ENCODE data around the gene RNF34. TPM values are rescaled to one million over a fixed set of nuclear protein-coding genes. Genes with fewer than 3 reads are reported as not detected.
"Not testable (repeated sequence)": the region's sequence is repeated elsewhere in the genome, so short reads cannot be mapped to it uniquely, and the experiment has no call there.

Gene RNF34
- total RNA-seq, 4 donors from 2014 or later = 46.8 to 63.2 (median 49.8) TPM

DNA sequence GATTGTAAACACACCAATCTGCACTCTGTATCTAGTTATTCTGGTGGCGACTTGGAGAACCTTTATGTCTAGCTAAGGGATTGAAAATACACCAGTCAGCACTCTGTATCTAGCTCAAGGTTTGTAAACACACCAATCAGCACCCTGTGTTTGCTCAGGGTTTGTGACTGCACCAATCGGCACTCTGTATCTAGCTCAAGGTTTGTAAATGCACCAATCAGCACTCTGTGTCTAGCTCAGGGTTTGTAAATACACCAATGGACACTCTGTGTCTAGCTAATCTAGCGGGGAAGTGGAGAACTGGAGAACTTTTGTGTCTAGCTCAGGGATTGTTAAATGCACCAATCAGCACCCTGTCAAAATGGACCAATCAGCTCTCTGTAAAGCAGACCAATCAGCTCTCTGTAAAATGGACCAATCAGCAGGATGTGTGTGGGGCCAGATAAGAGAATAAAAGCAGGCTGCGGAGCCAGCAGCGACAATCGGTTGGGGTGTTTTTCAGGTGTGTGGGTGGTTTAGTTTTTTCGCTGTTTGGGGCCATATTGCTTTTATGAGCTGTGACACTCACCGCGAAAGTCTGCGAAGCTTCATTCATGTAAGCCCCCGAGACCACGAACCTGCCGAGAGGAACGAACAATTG is 24.9 kb upstream of the RNF34 start:
- H3K27me3 ChIP-seq; H3K4me1 ChIP-seq; in situ Hi-C loops (cut with MboI; ENCODE audit: low pct_ligation_motif_present in 1 of 4, low pct_unique_long_range_greater_than_20kb in 1 of 4, low sequenced_read_pairs in 3 of 4); DNase-seq; intact Hi-C loops (cut with DNase I; ENCODE audit: low total_unique reads); H3K27ac ChIP-seq; H3K4me3 ChIP-seq; H3K9me3 ChIP-seq; H3K36me3 ChIP-seq: not testable (repeated sequence)
- WGBS, 2 donors (ENCODE audit: low coverage in 1 of 2) = 83 to 90% methylated on average over 3 to 14 of the region's 14 CpGs

DNA sequence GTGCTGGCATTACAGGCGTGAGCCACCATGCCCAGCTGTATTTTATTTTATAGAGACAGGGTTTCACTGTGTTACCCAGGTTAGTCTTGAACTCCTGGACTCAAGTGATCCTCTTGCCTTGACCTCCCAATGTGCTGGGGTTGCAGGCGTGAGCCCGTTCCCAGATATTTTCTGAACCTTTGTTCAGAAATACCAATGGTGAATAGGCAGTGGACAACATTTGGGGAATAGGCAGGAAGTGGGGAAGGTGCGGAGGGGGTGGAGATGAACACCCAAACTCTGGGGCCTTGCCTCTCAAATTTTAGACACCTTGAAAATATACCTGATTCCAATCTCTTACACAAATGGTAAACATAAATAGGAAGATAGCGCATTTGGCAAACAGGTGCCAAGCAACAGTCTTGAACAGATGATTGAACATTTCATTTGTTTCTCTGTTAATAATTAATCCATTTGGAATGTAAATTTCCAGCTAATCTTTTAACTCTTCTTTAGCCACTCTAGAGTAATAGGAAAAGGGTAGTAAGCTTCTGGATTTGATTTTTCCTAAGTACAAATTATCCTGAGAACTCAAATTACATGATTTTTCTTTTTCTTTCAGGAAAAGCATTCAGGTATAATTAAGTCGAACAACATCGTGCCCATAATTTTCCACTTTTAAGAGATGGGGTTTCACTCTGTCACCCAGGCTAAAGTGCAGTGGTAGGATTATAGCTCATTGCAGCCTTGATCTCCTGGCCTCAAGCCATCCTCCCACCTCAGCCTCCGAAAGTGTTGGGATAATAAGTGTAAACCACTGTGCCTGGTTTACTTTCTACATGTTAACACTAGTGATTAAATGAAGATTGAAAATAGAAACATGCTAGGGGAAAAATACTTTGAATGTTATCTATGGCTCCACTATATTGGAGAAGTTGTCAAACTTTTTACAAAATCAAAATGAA is 22.9 kb upstream of the RNF34 start:
- no peak for DNase-seq

DNA sequence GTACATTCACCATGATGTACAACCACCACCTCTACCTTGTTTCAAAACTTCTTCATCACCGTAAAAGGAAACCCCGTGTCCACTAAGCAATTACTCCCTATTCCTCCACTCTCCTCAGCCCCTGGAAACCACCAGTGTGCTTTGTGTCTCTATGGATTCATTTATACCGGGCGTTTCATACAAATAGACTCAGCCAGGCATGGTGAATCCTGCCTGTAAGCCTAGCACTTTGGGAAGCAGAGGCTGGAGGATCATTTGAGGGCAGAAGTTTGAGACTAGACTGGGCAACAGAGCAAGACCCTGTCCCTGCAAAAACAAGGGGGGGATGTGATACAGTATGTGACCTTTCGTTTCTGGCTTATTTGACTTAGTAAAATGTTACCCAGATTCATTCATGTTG is 21.2 kb upstream of the RNF34 start:
- H3K4me3 ChIP-seq = no peak overlapping the region
- no peak overlapping the region for H3K27ac ChIP-seq
- intact Hi-C loops (cut with DNase I; ENCODE audit: low total_unique reads) = no loop called here
- in situ Hi-C loops (cut with MboI; ENCODE audit: low pct_ligation_motif_present in 1 of 4, low pct_unique_long_range_greater_than_20kb in 1 of 4, low sequenced_read_pairs in 3 of 4) = no loop called here
- no peak for DNase-seq
- TF ChIP-seq, protein P1, sequence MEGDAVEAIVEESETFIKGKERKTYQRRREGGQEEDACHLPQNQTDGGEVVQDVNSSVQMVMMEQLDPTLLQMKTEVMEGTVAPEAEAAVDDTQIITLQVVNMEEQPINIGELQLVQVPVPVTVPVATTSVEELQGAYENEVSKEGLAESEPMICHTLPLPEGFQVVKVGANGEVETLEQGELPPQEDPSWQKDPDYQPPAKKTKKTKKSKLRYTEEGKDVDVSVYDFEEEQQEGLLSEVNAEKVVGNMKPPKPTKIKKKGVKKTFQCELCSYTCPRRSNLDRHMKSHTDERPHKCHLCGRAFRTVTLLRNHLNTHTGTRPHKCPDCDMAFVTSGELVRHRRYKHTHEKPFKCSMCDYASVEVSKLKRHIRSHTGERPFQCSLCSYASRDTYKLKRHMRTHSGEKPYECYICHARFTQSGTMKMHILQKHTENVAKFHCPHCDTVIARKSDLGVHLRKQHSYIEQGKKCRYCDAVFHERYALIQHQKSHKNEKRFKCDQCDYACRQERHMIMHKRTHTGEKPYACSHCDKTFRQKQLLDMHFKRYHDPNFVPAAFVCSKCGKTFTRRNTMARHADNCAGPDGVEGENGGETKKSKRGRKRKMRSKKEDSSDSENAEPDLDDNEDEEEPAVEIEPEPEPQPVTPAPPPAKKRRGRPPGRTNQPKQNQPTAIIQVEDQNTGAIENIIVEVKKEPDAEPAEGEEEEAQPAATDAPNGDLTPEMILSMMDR (IDR thresholded peaks at IDR 0.05) = no peak
- TF ChIP-seq POLR2A (IDR thresholded peaks at IDR 0.05) (no peak), POLR2AphosphoS5 (IDR thresholded peaks at IDR 0.05) (no peak), EP300 (IDR thresholded peaks at IDR 0.05; ENCODE audit: low read depth) (no peak)
- no peaks in the 10 kb centered on the region for H3K9me3 ChIP-seq
- H3K36me3 ChIP-seq = no peaks in the 10 kb centered on the region
- 73 to 74% methylated on average over 4 to 5 of the region's 5 CpGs for WGBS, 2 donors (ENCODE audit: low coverage in 1 of 2)
- H3K4me1 ChIP-seq = peaks cover 0 to 7% (median 0%) of the 10 kb centered on the region in 4 donors
- H3K27me3 ChIP-seq = no peaks in the 10 kb centered on the region

More for the DNA sequence above, 22.9 kb upstream of the RNF34 start:
- Histone ChIP-seq H3K27ac (no peak overlapping the region), H3K27me3 (no peaks in the 10 kb centered on the region), H3K9me3 (no peaks in the 10 kb centered on the region), H3K4me3 (no peak overlapping the region), H3K4me1 (peaks cover 0 to 7% (median 0%) of the 10 kb centered on the region in 4 donors), H3K36me3 (no peaks in the 10 kb centered on the region)
- intact Hi-C loops (cut with DNase I; ENCODE audit: low total_unique reads) (no loop called here), in situ Hi-C loops (cut with MboI; ENCODE audit: low pct_ligation_motif_present in 1 of 4, low pct_unique_long_range_greater_than_20kb in 1 of 4, low sequenced_read_pairs in 3 of 4) (no loop called here)
- TF ChIP-seq, protein P1 (IDR thresholded peaks at IDR 0.05) = no peak
- TF ChIP-seq POLR2AphosphoS5 (IDR thresholded peaks at IDR 0.05) (no peak), EP300 (IDR thresholded peaks at IDR 0.05; ENCODE audit: low read depth) (no peak), POLR2A (IDR thresholded peaks at IDR 0.05) (no peak)
- WGBS, 2 donors (ENCODE audit: low coverage in 1 of 2) = 58 to 66% methylated on average over 4 to 8 of the region's 8 CpGs

DNA sequence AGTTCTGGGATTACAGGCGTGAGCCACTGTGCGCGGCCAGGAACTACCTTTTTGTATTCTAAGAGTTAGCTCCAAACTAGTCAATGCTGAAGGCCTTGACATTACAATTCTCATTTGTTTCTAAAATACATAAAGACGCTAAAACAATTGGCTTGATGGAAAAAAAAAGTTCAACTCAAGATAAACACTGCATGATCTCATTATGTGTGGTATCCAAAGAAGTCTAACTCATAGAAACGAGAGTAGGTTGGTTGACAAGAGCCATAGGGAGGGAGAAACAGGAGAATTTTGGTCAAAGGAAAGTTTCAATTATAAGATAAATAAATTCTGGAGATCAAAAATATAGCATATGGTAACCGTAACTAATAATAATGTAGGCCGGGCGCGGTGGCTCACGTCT is 20.0 kb upstream of the RNF34 start:
- H3K27ac ChIP-seq = no peak overlapping the region
- peaks cover 0 to 7% (median 0%) of the 10 kb centered on the region in 4 donors for H3K4me1 ChIP-seq
- no peak overlapping the region for H3K4me3 ChIP-seq
- H3K27me3 ChIP-seq = no peaks in the 10 kb centered on the region
- in situ Hi-C loops (cut with MboI; ENCODE audit: low pct_ligation_motif_present in 1 of 4, low pct_unique_long_range_greater_than_20kb in 1 of 4, low sequenced_read_pairs in 3 of 4) = no loop called here
- WGBS, 2 donors (ENCODE audit: low coverage in 1 of 2) = 82 to 91% methylated on average over 10 of the region's 10 CpGs
- no peaks in the 10 kb centered on the region for H3K9me3 ChIP-seq
- TF ChIP-seq POLR2AphosphoS5 (IDR thresholded peaks at IDR 0.05) (no peak), EP300 (IDR thresholded peaks at IDR 0.05; ENCODE audit: low read depth) (no peak), POLR2A (IDR thresholded peaks at IDR 0.05) (no peak)
- TF ChIP-seq, protein P1 (IDR thresholded peaks at IDR 0.05) = no peak
- intact Hi-C loops (cut with DNase I; ENCODE audit: low total_unique reads) = no loop called here
- H3K36me3 ChIP-seq = no peaks in the 10 kb centered on the region
- no peak for DNase-seq
